ENCODE results near the gene C11orf86.

Gene C11orf86

DNA sequence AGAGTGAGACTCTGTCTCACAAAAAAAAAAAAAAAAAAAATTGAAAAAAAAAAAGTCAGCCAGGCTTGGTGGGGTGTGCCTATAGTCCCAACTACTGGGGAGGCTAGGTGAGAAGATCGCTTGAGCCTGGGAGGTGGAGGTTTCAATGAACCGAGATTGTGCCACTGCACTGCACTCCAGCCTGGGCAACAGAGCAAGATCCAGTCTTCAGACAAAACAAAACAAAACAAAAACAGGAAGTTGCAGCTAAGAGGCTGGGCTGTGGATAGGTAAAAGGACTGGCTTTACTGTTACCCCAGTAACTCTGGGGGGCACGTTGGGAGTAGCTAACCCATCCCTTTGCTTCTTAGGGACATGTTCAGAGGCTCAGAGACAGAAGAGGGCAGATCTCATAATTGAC lies 10.6 kb upstream of the C11orf86 start:
- TF ChIP-seq, protein P1, sequence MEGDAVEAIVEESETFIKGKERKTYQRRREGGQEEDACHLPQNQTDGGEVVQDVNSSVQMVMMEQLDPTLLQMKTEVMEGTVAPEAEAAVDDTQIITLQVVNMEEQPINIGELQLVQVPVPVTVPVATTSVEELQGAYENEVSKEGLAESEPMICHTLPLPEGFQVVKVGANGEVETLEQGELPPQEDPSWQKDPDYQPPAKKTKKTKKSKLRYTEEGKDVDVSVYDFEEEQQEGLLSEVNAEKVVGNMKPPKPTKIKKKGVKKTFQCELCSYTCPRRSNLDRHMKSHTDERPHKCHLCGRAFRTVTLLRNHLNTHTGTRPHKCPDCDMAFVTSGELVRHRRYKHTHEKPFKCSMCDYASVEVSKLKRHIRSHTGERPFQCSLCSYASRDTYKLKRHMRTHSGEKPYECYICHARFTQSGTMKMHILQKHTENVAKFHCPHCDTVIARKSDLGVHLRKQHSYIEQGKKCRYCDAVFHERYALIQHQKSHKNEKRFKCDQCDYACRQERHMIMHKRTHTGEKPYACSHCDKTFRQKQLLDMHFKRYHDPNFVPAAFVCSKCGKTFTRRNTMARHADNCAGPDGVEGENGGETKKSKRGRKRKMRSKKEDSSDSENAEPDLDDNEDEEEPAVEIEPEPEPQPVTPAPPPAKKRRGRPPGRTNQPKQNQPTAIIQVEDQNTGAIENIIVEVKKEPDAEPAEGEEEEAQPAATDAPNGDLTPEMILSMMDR (conservative IDR thresholded peaks at IDR 0.05; ENCODE audit: low read depth, low read length) = no peak
- no peak overlapping the region for H3K4me3 ChIP-seq (ENCODE audit: low read depth, low read length)
- no peak for DNase-seq (ENCODE audit: low read depth)

DNA sequence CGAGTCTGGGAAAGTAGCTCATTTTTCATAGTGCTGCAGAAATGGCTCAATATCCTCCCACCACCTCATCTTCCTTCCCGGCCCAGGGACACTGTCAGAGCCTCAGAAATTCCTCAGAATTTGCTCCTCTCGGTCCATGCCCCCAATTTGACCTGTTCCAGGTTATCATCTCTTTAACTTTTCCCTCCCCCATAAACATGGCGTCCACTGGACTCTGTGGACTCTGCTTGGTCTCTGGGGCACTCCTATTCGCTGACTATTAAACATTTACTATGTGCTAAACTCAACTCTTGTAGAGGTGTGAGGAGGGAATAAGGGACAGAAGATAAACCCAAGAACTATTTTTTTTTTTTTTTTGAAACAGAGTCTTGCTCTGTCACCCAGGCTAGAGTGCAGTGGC lies 8.8 kb upstream of the C11orf86 start:
- no peak for DNase-seq (ENCODE audit: low read depth)
- TF ChIP-seq, protein P1 (conservative IDR thresholded peaks at IDR 0.05; ENCODE audit: low read depth, low read length) = no peak
- H3K4me3 ChIP-seq (ENCODE audit: low read depth, low read length) = no peak overlapping the region

DNA sequence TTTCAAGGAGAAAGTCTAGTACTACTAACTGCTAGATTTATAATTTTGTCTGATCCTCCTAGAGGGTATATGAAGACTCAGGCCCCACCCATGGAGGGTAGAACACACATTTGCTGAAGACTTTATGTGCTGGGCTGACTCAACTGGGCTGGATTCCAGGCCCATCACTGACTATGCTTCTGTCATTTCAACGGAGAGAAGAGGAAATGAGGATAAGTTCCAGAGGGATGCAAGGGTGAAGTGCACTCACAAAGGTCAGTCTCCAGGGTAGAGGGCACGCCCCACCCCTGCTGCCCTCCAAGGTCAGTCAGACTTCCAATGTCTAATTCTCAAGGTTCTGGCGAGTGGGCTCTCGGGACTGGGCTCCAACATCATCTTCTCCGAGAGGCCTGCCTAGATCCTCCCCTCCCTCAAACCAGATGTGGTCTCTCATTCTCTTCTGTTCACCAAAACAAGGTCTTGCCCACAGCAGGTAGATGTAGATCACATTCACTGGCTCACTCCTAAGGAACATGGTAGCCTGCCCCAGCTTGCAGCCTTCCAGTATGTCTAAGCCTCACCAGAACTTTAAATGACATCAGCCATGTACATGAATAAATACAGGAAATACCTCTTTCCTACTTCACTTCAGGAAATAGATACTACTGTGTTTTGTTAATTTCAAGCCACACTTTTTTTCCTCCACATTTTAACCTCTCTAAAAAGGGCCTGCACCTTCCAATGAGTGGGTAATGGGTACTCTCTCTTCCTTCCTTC lies 7.3 kb upstream of the C11orf86 start:
- DNase-seq (ENCODE audit: low read depth) = peak; percentile 79

DNA sequence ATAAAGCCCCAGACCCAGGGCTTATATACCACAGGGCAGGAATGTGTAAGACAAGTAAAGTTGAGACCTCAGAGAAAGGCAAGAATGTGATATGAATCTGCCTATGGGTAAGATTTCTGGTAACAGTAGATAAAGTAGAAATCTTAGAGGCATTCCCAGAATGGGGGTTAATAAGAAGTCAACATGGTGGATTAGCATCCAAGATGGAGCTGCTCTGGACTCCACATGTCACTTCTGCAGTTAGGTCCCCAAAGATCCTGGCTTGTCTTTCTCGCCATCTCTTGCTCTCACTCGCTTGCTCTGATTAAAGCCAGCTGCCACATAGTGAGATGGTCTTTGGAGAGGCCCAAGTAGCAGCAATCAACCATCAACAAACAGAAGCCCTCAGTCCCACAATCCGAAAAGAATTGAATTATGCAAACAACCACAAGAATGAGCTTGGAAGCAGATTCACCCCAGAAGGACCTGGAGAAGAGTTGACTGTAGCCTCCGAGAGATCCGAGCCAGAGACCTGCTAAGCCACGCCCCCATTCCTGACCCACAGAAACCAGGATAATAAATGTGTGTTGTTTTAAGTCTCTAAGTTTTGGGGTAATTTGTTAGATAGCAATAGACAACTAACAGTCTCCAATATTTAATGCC lies 5.4 kb upstream of the C11orf86 start:
- H3K4me3 ChIP-seq (ENCODE audit: low read depth, low read length) = no peak overlapping the region
- peak; percentile 95 for DNase-seq (ENCODE audit: low read depth)
- TF ChIP-seq, protein P1 (conservative IDR thresholded peaks at IDR 0.05; ENCODE audit: low read depth, low read length) = no peak

More for the DNA sequence above, 7.3 kb upstream of the C11orf86 start:
- no peak overlapping the region for H3K4me3 ChIP-seq (ENCODE audit: low read depth, low read length)
- TF ChIP-seq, protein P1 (conservative IDR thresholded peaks at IDR 0.05; ENCODE audit: low read depth, low read length) = no peak

DNA sequence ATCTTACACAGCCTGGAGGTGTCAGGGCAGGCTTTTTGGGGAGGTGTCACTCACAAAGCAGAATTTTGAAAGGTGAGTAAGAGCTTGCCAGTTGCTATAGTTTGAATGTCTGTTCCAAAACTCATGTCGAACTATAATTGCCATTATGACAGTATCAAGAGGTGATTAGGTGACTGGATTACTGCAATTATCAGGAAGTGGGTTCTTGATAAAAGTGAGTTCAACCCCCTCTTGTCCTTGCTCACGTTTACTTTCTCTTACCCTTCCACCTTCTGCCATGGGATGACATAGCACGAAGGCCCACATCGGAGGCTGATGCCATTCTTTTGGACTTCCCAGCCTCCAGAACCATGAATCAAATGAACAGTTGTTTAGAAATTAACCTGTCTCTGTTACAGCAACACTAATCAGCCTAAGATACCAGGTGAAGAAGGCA lies 4.7 kb upstream of the C11orf86 start:
- TF ChIP-seq, protein P1 (conservative IDR thresholded peaks at IDR 0.05; ENCODE audit: low read depth, low read length) = no peak
- no peak overlapping the region for H3K4me3 ChIP-seq (ENCODE audit: low read depth, low read length)

DNA sequence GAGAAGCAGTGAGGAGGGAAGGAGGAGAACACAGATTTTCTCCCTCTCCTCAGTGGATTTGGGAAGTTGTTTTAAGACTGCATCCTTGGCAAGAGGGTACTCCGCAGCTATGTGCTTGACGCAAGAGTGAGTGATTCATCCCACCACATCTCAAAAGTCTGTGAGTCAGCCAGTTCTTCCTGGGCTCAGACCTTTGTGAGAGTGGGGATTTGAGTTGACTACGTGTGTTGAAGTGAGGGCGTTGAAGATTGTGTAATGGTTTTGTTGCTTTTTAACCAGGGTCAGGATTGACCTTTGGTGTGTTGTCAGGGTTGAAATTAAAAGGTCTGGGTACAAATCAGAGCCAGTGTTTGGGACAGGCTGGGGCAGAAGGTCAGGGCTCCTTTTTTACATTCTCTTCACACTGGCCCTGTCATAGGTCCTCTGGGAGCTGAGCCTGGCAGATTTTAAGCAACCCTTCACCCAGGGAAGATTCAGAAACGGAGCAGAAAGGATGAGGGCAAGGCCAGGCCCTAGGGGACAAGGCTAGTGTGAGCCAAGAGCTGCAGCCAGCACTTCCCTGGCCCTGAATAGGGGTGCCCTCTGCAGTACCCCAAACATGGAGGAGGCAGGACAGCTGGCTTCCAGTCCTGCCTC lies 4.2 kb upstream of the C11orf86 start:
- peak; percentile 100 for DNase-seq (ENCODE audit: low read depth)
- TF ChIP-seq, protein P1 (conservative IDR thresholded peaks at IDR 0.05; ENCODE audit: low read depth, low read length) = no peak
- H3K4me3 ChIP-seq (ENCODE audit: low read depth, low read length) = no peak overlapping the region

More for the DNA sequence above, 4.7 kb upstream of the C11orf86 start:
- no peak for DNase-seq (ENCODE audit: low read depth)
